NCI-H1417 treated with DMSO at 0.1 percent for 48 hours (cell line): ENCODE results near the gene MLC1.

Experiments
- DNase-seq: peaks from one replicate; lab custom pipeline; 2025; lab: John Stamatoyannopoulos, UW

The MLC1 gene

DNA sequence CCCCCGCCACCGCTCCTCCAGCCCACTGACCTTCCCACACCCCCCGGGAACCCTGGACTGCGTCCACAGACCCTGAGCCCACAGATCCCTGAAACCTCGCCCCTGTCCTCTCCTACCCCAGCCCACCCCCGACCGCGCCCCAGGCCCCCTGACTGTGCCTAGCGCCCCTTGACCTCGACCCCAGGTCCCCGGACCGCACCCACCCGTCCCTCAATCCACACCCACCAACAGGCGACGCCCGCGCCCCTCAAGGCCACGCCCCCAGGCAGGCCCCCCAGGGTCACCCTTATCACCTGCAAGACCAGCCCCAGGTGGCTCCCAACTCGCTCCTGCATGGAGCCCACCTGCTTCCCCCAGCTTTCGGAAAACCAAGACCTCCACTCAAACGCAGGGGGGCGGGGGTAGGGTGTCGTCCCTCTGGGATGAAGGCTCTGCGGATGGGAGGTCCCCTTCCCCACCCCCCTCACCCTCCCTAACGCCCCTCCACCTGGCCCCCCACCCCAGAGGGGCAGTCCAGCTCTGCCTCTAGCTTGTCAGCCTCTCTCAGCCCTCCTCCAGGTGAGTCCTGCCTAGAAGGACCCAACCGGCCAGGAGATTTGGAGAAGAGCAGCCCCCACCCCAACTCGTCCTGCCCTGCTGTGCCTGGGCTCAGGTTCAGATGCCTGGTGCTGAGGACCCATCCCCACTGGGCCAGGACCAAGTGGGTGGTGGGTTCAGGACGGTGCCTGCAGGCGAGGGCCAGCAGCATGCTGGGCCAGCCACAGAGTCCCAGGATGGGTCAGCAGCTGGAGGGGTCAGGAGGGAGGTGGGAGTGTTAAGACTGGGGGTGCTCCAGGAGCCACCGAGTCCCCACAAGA, 69.5 kb downstream of the MLC1 start:
- DNase-seq, result no peak

GRCh38 chr22:50014655-50015401, 70.4 kb downstream of the MLC1 start:
- DNase-seq, result no peak

GRCh38 chr22:50014053-50014501, 71.1 kb downstream of the MLC1 start:
- no peak for DNase-seq

DNA sequence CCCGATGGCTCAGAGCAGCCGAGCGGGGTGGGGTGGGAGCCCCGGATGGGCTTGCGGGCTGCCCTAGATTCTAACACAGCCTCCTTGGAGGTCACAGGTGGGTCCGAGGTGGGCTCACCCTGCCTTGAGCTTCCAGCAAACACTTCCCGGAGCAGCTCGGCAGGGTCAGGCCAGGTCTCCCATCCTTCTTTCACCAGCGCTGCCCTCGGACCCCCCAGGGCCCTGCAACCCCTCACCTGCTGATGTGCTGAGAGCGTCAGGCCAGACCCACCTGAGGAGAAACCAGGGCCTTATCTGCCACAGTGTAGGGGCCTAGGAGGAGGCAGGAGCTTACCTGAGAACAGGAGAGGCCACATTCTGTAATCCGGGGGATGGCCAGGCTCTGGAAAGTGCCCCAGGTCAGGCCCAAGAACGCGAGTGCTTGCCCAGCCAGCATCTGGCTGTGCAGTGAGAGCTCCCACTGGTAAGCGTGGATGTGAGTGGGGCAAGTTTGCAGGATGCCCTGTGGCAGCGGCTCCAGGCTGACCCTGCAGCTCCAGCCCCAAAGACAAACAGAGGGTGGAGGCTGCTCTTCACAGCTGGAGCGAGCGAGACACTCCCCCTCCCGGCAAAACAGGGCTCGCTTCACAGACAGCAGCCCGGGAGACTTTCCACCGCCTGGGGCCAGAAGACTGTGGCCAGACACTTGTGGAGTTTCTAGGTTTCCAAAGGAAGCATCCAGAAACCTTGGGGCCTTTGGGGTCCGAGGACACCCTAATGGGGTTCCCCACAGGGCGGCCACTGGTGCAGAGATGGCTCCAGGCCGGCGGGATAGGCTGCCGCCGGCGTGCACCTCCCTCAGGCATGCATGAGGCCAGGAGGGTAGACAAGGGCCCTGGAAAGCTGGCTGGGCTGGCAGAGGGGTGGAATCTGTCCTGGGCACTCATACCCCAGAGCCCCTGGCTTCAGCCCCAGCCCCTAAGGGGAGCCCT, 72.7 kb downstream of the MLC1 start, which contains the start of gene IL17REL:
Gene IL17REL (minus strand): TSS at position 555 of the 971 bp plus-strand sequence. CDS start 119 bp downstream, at position 436.
- DNase-seq, result no peak

DNA sequence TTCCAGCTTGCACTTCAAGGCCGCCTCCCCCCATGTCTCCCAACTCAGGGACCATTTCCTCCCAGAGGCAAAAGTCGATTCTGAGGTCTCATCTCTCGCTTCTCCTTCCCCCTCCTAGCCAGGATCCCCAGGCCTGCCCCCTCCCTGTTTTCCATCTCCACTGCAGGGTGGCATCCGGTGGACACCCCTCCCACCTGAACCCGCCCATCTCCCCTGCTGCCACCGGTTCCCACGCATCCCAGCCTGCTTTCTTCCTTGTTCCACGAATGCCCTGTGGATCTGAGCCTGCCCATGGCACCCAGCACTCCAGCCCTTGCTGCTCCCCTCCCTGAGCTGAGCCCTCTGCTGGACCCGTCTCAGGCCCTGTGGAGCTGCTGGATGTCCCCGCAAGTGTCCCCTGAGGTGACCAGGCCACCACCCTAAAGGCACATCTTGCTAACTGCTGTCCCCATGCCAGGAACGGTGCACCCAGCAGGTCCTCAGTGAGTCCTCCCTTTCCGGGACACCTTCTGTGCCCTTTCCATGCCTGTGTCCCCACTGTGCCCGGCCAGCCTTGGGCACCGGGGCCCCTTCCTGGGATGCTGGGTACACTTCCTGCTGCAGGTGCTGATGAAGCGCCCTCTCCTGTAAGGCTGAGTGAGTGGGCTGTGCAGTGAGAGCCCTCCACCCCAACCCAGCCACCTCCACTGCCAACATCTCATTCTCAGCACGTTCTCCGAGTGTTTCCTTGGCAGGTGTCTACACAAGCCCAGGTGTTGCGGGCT, 73.6 kb downstream of the MLC1 start:
- DNase-seq, result no peak

DNA sequence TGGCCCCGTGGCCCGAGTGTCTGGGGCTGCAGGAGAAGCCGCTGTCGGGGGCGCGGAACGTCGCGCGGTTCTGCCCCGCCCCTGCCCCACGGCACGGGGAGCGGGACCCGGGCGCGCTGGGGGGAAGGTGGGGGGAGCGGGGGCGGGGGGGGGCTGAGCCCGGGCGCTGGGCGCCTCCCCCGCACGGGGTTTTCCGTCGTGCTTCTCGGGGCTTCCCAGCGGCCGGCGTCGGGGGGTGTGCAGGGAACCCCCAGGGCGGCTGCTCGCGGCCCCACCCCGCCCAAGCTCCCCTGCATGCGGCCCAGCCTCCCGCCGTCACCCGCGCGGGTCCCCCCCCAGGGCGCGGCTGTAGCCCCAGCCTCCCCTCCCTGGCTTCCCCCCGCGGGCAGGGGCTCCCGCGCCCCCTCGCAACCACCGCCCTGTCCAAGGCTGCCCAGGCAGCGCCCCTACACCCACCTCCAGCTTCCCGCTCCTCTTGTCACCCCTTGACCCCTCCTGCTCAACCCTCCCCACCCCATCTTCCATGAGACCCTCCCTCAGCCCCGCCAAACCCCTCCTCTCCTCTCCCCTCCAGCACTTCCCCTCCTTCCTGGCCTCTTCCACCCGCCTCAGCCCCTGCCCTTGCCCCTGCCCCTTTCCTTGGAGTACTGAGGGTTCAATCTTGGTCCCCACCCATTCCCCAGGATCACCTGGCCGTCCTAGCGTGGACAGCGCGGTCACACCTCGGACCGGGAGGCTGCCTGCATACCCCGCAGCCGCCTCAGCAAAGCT, 74.4 kb downstream of the MLC1 start:
- no peak for DNase-seq

- no peak for DNase-seq
Measured at GRCh38 chr22:50009765-50010675, 75.2 kb downstream of the MLC1 start.
